GM12892 (cell line): ENCODE results near the gene PDE6A.

Experiments used
- POLR2A ChIP-seq: IDR thresholded peaks from 2 replicates; pipeline ENCODE4 v1.6.1; 2011; ENCODE audit warnings: low read depth, low read length, control low read depth
- POLR2AphosphoS5 ChIP-seq: IDR thresholded peaks from 2 replicates; pipeline ENCODE4 v1.6.1; 2011; ENCODE audit warnings: low read depth, low read length, control low read depth
- TAF1 ChIP-seq: IDR thresholded peaks from 2 replicates; pipeline ENCODE4 v1.6.1; 2011; ENCODE audit warnings: low read depth, mild to moderate bottlenecking, control low read depth, low read length, borderline replicate concordance

DNA sequence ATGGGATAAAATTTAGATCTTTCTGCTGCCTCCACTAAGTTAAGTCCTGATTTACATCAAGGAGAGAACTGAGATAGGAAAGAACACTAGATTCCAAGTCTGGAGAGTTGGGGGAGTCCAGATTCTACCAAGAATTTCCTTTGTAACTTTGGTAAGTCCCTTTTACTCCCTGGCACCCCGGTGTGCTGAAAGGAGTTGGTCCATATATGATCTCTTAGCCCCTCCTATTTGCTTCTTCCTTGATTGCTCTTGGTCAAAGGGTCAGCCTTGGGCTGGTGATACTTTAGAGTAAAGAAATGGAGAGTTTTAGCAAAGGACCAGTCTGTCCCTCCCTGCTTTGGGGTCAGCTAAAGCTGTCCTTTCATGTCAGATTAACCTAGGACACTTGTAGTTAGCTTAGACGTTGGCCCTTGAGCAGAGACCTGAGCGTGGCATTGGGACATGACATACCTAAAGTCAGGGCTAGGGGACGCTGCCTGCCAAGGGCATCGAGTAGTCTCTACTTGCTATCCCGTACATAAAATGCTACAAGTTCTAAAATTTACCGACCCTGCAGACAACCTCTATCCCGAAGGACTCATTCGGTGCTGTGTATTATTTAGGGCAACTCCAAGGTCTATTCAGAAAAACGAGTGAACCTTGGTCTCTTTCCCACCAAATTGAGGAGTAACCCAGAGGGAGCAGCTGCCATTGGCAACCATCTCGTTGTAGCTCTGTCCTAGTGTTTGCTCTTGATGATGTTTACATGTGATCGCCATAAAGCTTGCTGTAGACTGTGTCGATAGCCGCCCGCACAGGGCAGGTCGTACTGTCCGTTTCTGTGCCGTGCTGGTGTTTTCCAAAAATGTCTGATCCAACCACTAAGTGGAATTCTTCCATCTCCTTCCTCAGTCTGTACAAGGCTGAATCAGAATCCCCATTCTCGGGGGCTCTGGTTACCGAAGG lies 94.4 kb downstream of the PDE6A start:
- no peak for TF ChIP-seq TAF1
- TF ChIP-seq POLR2AphosphoS5, result no peak
- TF ChIP-seq POLR2A, result no peak
